AG10803 (cell line): ENCODE data around the gene STARD10.
A peak's percentile ranks its signal among the peaks of the same experiment; 100 is the strongest.
"Not testable (repeated sequence)": the region's sequence is repeated elsewhere in the genome, so short reads cannot be mapped to it uniquely, and the experiment has no call there.

Source experiments
- DNase-seq: peaks from one replicate; pipeline ENCODE4 v3.0.0; 2010; ENCODE audit warnings: low read depth
- H3K4me3 ChIP-seq: 2 replicates; pipeline ENCODE4 v1.5.1; 2011; ENCODE audit warnings: mild to moderate bottlenecking, low read length, control low read depth
- TF ChIP-seq, protein P1 (sequence below): conservative IDR thresholded peaks from 2 replicates; pipeline ENCODE4 v1.5.1; 2011; ENCODE audit warnings: mild to moderate bottlenecking, low read length, control low read depth, inconsistent platforms

The STARD10 gene

DNA sequence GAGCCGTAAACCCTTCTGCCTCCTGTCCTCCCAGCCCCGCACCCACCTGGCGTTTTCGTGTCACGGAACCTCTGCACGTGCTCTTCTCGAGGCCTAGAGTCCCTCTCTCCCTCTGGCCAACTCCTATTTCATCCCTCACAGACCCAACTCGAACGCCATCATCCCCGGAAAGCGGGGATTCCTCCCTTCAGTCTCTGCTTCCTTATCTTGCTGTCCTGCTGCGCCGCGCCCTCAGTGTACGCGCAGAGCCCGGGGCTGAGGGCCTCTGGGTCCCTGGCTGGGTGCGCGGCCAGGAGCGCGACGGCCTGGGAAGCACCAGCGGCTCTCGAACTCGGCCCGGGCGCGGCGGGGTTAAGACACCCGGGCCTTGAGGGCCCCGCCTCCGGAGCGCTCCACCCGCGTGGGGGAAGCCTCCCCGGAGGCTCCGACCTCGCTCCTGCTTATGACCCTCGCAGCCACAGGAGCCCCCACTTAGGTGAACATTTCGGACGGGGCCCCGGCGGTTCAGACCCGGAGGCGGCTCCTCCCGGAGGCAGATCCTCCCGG, 20.0 kb upstream of the STARD10 start:
- TF ChIP-seq, protein P1, sequence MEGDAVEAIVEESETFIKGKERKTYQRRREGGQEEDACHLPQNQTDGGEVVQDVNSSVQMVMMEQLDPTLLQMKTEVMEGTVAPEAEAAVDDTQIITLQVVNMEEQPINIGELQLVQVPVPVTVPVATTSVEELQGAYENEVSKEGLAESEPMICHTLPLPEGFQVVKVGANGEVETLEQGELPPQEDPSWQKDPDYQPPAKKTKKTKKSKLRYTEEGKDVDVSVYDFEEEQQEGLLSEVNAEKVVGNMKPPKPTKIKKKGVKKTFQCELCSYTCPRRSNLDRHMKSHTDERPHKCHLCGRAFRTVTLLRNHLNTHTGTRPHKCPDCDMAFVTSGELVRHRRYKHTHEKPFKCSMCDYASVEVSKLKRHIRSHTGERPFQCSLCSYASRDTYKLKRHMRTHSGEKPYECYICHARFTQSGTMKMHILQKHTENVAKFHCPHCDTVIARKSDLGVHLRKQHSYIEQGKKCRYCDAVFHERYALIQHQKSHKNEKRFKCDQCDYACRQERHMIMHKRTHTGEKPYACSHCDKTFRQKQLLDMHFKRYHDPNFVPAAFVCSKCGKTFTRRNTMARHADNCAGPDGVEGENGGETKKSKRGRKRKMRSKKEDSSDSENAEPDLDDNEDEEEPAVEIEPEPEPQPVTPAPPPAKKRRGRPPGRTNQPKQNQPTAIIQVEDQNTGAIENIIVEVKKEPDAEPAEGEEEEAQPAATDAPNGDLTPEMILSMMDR: no peak
- H3K4me3 ChIP-seq: peak overlapping the region; percentile 90
- peak; percentile 75 for DNase-seq

DNA sequence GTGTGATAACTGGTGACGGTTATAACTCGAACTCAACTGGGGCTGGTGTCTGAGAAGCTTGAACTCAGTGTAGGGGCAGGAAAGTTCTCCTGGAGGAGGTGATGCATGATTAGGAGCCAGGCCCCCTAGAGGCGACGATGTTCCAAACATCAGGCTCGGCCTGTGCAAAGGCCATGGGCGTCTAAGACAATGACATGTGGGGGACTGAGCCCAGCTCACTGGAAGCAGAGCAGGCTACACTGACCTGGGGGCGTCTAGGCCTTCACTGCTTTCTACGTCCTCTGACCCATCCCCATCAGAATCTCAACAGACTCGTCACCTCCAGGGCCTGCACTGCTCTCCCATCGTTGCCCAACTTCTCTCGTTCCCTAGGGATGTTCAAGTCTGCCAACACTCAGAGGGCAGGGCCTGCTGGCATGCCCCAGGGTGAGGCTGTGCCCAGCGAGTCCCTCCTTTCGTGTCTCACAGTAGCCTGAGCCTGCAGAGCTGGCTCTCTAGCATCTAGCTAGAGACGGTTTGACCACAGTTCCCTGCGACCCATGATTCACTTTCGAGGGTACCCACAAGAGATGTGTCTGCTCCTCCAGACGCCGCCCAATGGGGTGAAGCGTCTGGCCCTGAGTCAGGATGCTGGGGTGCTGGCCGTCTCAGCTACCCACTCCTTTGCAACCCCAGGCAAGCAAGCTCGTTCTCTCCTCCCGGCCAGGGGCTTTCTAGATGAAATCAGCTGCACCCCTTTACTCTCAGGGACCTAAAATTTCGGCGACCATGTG, 19.3 kb upstream of the STARD10 start:
- H3K4me3 ChIP-seq: peak overlapping the region; percentile 90
- TF ChIP-seq, protein P1: peak; percentile 70

DNA sequence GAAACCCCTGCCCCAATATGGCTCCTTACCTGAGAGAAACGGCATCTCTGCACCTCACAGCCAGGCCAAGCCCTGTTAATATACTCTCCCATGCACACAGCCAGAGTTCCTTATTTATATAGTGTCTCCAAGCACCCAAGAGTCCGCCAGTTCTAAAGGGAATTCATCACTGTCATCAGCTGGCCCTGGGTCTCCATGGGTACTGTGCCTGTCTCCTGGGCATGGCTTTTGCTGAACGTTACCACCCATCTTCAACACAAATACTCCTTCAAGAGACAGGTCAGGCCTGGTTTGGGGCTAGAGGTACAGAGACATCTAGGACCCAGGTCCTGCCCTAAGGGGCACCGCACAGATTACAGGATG, 18.7 kb upstream of the STARD10 start:
- TF ChIP-seq, protein P1: no peak
- no peak for DNase-seq
- H3K4me3 ChIP-seq: peak overlapping the region; percentile 90

More for the DNA sequence above, 19.3 kb upstream of the STARD10 start:
- DNase-seq: peak; percentile 63

DNA sequence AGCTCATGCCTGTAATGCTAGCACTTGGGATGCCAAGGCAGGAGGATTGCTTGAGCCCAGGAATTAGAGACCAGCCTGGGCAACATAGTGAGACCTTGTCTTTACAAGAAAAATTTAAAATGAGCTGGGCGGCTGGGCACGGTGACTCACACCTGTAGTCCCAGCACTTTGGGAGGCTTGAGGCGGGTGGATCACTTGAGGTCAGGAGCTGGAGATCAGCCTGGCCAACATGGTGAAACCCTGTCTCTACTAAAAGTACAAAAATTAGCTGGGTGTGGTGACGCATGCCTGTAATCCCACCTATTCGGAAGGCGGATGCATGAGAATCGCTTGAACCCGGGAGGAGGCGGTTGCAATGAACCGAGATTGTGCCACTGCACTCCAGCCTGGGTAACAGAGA, 17.8 kb upstream of the STARD10 start:
- H3K4me3 ChIP-seq: not testable (repeated sequence)

DNA sequence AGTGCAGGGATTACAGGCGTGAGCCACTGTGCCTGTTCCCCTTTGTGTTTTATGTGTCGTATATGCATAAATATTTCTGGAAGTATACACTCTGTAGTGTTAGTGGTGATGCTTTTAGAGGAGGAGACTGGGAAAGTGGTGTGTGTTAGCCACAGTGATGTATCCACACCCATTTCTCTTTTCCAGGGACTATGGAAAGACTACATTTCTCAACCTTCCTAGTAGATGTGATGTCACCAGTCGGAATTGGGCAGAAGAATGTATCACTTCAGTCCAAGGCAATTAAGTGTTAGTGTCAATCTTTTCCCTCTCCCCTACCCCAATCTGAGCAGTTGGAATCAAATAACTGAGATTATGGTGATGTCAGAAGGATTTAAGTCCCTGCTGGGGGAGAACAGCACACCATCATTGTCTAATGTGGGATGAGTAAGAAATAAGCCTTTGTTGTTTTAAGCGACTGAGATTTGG, 14.5 kb upstream of the STARD10 start:
- TF ChIP-seq, protein P1: no peak
- H3K4me3 ChIP-seq: no peak overlapping the region
- DNase-seq: peak; percentile 29

More for the DNA sequence above, 17.8 kb upstream of the STARD10 start:
- not testable (repeated sequence) for DNase-seq

DNA sequence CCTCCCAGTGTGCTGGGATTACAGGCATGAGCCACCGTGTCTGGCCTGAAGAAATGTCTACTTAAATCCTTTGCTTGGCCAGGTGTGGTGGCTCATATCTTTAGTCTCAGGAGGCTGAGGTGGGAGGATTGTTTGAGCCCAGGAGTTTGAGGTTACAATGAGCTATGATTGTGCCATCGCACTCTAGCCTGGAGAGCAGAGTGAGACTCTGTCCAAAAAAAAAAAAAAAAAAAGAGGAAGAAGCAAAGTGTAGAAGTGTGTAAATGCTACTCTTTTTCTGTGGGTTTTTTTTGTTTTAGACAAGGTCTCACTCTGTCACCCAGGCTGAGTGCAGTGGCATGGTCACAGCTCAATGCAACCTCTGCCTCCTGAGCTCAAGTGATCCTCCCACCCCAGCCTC, 13.9 kb upstream of the STARD10 start:
- no peak for DNase-seq
- H3K4me3 ChIP-seq: no peak overlapping the region
- TF ChIP-seq, protein P1: no peak

DNA sequence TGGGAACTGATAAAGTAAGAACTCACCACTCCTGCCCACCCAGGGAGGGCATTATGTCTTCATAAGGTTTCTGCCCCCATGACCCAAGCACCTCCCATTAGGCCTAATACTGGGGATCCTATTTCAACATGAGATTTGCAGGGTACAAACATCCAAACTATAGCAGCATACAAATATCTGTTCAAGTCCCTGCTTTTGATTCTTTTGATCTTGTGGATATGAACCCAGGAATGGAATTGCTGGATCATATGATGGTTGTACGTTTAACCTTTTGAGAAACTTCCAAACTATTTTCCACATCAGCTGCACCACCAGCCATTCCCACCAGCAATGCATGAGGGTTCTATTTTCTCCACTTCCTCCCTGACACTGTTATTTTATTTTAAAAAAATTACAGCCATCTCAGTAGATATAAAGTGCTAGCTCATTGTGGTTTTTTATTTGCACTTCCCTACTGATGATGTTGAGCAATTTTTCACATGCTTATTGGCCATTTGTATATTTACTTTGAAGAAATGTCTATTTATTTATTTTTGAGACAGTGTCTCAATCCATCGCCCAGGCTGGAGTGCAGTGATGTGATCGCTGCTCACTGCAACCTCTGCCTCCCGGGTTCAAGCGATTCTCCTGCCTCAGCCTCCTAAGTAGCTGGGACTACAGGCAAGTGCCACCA, 13.3 kb upstream of the STARD10 start:
- H3K4me3 ChIP-seq: no peak overlapping the region
- peak; percentile 73 for DNase-seq
- TF ChIP-seq, protein P1: no peak

DNA sequence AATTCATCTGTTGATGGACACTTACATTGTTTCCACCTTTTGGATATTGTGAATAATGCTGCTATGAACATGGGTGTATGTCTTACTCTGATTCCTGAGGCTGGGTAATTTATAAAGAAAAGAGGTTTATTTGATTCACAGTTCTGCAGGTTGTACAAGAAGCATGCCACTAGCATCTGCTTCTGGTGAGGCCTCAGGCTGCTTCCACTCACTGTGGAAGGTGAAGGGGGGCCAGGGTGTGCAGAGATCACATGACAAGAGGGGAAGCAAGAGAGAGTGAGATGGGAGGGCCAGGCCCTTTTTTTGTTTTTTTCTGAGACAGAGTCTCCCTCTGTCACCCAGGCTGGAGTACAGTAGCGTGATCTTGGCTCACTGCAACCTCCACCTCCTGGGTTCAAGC, 12.5 kb upstream of the STARD10 start:
- H3K4me3 ChIP-seq: not testable (repeated sequence)

More for the DNA sequence above, 12.5 kb upstream of the STARD10 start:
- not testable (repeated sequence) for DNase-seq
